SK-N-MC (cell line): ENCODE measurements around the gene MYO19.

Source experiments
- DNase-seq: peaks from one replicate; pipeline ENCODE4 v3.0.0-alpha.2; 2011; ENCODE audit warnings: low read depth, low spot score
- H3K27ac ChIP-seq: fragments of 200-600 bp; sonication (generic); 2 replicates; pipeline ENCODE4 v1.5.1; 2016; ENCODE audit warnings: mixed run types
- H3K36me3 ChIP-seq: fragments of 200-600 bp; sonication (generic); 2 replicates; pipeline ENCODE4 v1.6.1; 2017; ENCODE audit warnings: antibody characterized with exemption, low read length, mixed read lengths; ENCODE audit not compliant: insufficient read depth
- H3K4me3 ChIP-seq: fragments of 200-600 bp; sonication (generic); 2 replicates; pipeline ENCODE4 v1.5.1; 2016
- H3K9ac ChIP-seq: fragments of 200-600 bp; sonication (generic); 2 replicates; pipeline ENCODE4 v1.8.0; 2017; ENCODE audit warnings: mixed run types, mixed read lengths; ENCODE audit not compliant: insufficient read length
- H3K9me3 ChIP-seq: fragments of 200-600 bp; sonication (generic); 2 replicates; pipeline ENCODE4 v1.6.1; 2017; ENCODE audit warnings: low read depth, mild to moderate bottlenecking, antibody characterized with exemption, low read length, moderate library complexity, mixed read lengths
- EZH2 ChIP-seq: fragments of 200-600 bp; sonication (generic); IDR thresholded peaks from one replicate; pipeline ENCODE4 v1.6.1; 2017; ENCODE audit warnings: antibody characterized with exemption
- FOXP2 ChIP-seq: optimal IDR thresholded peaks from 2 replicates; pipeline ENCODE3; 2011; ENCODE audit warnings: mild to moderate bottlenecking, moderate library complexity; ENCODE audit not compliant: insufficient read depth; ENCODE audit errors: extremely low read length, control extremely low read depth
- POLR2AphosphoS5 ChIP-seq: IDR thresholded peaks from 2 replicates; pipeline ENCODE4 v1.6.1; 2012; ENCODE audit warnings: mild to moderate bottlenecking, low read depth, low read length, borderline replicate concordance

Gene MYO19

GRCh38 chr17:36534840-36535668 lies at the start of gene MYO19, which contains the start of gene PIGW:
Gene MYO19, minus strand, starts transcription at chr17:36534868. Its CDS starts 2,330 bp downstream, at chr17:36532538.
Gene PIGW, plus strand, starts transcription at chr17:36534987. Its CDS starts 2,115 bp downstream, at chr17:36537102.
- Histone ChIP-seq H3K27ac (peak within 1 kb of the TSS; percentile 93), H3K4me3 (peak within 1 kb of the TSS; percentile 98), H3K36me3 (peaks cover 54% of the 10 kb centered on the region), H3K9me3 (no peaks in the 10 kb centered on the region), H3K9ac (peak within 1 kb of the TSS; percentile 97)
- DNase-seq = peak; percentile 24
- TF ChIP-seq POLR2AphosphoS5 (peak; percentile 96), EZH2 (no peak)

DNA sequence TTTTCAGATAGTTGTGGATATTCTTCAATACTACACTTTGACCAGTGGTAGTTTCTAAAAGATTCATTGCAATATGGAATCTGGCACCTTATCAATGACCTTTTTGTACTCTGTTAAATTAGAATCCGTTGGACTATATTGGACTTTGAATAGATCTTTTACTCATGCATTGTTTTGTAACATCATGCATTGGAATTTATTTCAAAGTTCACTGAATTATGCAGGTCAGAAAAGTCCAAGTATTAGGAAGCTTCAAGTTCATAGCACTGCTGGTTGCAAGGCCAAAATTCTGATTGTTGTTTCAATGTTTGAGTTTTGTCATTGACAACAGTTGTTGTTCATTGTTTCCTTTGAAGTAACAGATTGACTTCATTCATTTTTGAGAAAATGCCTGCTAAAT lies 49.1 kb upstream of the MYO19 start:
- Histone ChIP-seq H3K4me3 (no peak overlapping the region), H3K36me3 (peaks cover 90% of the 10 kb centered on the region), H3K27ac (no peak overlapping the region), H3K9ac (no peak overlapping the region), H3K9me3 (no peaks in the 10 kb centered on the region)
- no peak for DNase-seq
- TF ChIP-seq FOXP2 (no peak), POLR2AphosphoS5 (no peak), EZH2 (no peak)

DNA sequence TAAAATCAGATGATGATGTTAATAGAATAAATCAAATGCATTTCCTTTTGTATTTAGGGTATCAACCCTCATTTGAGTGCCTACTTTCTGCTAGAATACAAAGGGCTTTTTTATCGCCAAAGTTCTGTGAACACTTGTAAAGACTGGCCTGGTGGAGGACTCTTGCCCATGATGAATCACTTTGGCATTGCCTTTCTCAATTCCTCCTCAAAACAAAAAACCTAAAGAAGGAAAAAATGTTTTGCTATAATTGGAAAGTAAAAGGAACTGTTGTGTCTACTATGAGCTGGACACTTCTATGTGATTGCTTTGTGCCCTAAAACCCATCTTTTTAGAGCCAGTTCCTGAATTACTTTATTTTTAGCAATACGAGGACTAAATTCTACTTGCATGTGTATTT lies 44.0 kb upstream of the MYO19 start:
- no peak overlapping the region for H3K4me3 ChIP-seq
- no peak for DNase-seq
- TF ChIP-seq POLR2AphosphoS5 (no peak), FOXP2 (no peak), EZH2 (no peak)
- H3K9me3 ChIP-seq = no peaks in the 10 kb centered on the region
- no peak overlapping the region for H3K9ac ChIP-seq
- no peak overlapping the region for H3K27ac ChIP-seq
- H3K36me3 ChIP-seq = peaks cover 81% of the 10 kb centered on the region

DNA sequence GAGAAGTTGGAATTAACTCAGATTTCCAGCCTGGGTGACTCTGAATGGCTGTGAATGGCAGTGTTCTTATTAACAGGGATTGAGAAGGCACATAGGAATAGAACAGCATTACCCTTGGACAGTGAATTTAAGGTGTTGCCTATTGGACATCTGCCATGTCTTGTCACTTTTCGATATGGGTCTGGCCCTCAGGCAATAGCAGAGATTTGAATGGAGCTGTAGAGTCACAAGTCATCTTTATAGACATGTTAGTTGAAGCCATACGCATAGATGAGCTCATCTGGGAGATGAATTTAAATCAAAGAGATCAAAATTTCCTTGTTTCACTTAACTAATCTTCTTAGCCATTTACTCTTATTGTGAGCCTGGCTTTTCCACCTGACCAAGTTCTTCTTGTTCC lies 42.1 kb upstream of the MYO19 start:
- Histone ChIP-seq H3K36me3 (peaks cover 85% of the 10 kb centered on the region), H3K9ac (no peak overlapping the region), H3K4me3 (no peak overlapping the region), H3K27ac (no peak overlapping the region), H3K9me3 (no peaks in the 10 kb centered on the region)
- no peak for DNase-seq
- TF ChIP-seq EZH2 (no peak), FOXP2 (no peak), POLR2AphosphoS5 (no peak)

GRCh38 chr17:36575028-36575427 lies 40.4 kb upstream of the MYO19 start:
- Histone ChIP-seq H3K4me3 (no peak overlapping the region), H3K9me3 (no peaks in the 10 kb centered on the region), H3K27ac (no peak overlapping the region), H3K9ac (no peak overlapping the region), H3K36me3 (peaks cover 76% of the 10 kb centered on the region)
- TF ChIP-seq POLR2AphosphoS5 = no peak
- TF ChIP-seq EZH2 = no peak
- no peak for TF ChIP-seq FOXP2
- no peak for DNase-seq

GRCh38 chr17:36566081-36566480 lies 31.4 kb upstream of the MYO19 start:
- H3K9ac ChIP-seq = no peak overlapping the region
- peaks cover 75% of the 10 kb centered on the region for H3K36me3 ChIP-seq
- H3K27ac ChIP-seq = no peak overlapping the region; the same call in 1 of the 2 replicates
- no peak for DNase-seq
- H3K9me3 ChIP-seq = no peaks in the 10 kb centered on the region
- TF ChIP-seq EZH2 (no peak), FOXP2 (no peak), POLR2AphosphoS5 (no peak)
- no peak overlapping the region for H3K4me3 ChIP-seq

DNA sequence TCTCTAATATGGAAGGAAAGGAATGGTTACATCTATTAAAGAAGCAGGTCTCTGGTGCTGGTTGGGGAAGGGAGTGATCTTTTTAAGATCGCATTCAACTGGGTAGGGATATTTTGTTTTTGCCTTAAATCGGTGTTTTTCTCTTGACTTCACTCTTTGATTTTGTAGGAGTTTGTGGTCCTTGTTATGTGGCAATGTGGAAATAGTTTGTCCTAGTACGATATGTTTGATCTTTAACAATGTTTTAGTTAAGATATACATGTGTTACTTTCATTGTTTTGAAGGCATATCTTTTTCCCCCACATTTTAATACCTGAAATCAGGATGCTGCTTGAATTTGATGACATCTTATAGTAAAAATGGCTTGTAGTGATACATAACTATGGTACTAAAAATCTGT lies 18.8 kb upstream of the MYO19 start:
- H3K9ac ChIP-seq = no peak overlapping the region
- peaks cover 74% of the 10 kb centered on the region for H3K36me3 ChIP-seq
- no peak for DNase-seq
- TF ChIP-seq FOXP2 (no peak), POLR2AphosphoS5 (no peak), EZH2 (no peak)
- no peaks in the 10 kb centered on the region for H3K9me3 ChIP-seq
- no peak overlapping the region for H3K4me3 ChIP-seq
- no peak overlapping the region for H3K27ac ChIP-seq

DNA sequence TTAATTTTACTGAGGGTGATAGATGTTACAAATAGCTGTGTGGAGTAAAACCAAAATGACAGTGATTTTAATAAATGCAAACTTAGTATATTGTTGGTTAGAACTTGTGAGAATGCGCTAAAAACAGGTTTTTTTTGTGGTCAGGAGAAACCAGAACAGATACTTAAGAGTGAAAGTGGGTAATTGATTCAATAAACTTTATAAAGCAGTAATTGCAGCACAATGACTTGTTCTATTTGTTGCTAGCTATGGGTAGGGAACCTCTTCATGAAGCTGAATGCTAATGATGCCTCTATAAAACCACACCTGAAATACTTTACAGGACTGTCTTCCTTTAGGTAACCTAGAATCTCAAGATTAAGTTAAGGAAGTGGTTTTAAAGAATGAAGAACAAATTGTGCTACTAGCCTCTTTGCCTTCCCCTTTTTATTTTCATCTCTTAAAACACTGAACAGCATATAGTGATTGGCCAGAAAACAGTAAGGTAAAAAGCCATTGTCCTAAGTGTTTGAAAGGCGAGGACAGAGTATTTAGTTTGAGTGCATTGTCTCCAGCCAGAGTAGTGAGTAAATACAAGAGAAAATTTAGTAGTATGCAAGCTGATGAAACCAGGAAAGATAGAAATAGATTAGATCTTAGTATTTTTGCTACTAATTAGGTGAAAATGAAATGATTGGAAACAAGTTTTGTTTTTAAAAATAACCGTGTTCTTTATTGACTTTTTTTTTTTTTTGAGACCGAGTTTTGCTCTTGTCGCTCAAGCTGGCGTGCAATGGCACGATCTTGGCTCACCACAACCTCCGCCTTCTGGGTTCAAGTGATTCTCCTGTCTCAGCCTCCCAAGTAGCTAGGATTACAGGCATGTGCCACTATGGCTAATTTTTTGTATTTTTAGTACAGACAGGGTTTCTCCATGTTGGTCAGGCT lies 16.1 kb upstream of the MYO19 start:
- no peak overlapping the region for H3K9ac ChIP-seq
- peaks cover 70% of the 10 kb centered on the region for H3K36me3 ChIP-seq
- H3K27ac ChIP-seq = peak overlapping the region; percentile 71
- H3K9me3 ChIP-seq = no peaks in the 10 kb centered on the region
- DNase-seq = no peak
- no peak overlapping the region for H3K4me3 ChIP-seq
- no peak for TF ChIP-seq POLR2AphosphoS5
- TF ChIP-seq FOXP2 = no peak
- no peak for TF ChIP-seq EZH2
